Hematopoietic multipotent progenitor cell treated with erythropoietin and hydrocortisone succinate and interleukin-3 and kit ligand, for 4 days (in vitro differentiated cells): ENCODE measurements around the gene TCAP.

ENCODE experiments used
- DNase-seq: peaks from one replicate; pipeline ENCODE4 v3.0.0-alpha.2; 2015

TCAP gene

DNA sequence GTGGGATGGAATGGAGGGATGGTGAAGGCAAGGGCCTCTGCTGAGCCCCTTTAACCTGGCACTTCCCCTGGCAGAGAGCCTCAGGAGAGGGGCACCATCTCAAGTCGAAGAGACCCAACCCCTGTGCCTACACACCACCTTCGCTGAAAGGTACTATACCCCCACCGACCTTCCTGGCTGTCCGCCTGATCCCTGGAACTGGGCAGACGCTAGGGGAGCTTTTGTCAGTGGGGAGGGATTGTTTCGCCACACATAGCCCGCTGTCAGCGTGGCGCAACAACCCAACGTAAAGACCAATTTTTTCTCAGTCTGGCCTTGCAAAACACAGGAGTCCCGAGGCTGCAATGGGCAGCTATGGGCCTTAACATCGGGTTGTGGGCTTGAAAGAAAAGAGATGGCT, 35.3 kb upstream of the TCAP start:
- DNase-seq: peak; percentile 55

DNA sequence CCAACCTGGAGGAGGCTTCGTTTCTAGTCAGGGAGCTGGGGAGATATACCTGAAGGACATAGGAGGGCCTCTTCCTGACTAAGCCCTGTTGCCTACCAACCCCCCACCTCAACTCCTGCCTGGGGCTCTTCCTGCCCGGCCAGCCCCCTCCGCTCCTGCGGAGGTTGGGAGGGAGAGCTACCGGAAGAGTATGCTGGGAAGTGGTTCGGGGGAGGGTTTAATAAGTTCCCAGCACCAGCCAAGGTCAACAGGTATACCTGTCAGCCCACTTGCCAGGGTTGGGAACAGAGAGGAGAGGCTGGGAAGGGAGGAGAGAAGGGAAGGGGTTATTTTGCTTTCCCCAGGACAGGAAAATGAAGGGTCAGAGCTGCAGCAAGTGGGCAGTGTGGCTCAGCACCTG, 33.7 kb upstream of the TCAP start:
- DNase-seq: no peak

DNA sequence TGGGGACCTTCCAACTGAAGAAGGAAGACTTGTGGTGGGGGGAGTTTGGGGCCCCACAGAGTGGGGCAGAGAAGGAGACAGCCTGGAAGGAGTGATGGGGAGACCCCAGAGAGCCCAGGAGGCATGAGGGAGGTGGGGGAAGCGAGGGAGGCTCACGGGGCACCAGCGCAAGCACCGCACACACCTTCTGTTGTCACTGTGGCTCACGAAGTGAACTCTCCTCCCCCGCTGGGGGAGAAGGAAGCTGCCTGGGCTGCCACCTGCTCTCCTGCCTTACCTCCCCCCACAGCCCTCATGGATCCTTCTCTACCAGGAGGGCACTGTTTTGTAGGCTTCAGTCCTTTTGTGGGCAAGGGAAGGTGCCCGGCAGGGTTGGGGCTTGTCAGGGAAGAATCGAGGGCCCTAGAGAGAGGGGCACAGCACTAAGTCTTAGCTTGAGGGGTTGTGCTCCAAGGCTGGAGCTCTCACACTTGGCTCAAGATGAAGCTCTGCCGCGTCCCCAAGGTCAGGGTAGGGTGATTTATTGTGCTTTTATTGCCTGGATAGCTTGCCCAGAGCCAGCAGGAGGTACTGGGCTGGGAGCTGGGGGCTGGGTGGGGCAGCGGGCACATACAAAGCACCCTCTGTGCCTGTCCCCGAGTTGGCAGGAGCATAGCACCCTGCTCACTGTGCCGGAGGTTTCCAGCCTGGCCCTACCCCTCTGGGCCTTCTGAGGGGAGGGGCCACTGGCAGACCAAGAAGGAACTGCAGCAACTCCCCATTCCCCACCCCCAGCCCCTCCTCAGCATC, 32.8 kb upstream of the TCAP start:
- DNase-seq: no peak

DNA sequence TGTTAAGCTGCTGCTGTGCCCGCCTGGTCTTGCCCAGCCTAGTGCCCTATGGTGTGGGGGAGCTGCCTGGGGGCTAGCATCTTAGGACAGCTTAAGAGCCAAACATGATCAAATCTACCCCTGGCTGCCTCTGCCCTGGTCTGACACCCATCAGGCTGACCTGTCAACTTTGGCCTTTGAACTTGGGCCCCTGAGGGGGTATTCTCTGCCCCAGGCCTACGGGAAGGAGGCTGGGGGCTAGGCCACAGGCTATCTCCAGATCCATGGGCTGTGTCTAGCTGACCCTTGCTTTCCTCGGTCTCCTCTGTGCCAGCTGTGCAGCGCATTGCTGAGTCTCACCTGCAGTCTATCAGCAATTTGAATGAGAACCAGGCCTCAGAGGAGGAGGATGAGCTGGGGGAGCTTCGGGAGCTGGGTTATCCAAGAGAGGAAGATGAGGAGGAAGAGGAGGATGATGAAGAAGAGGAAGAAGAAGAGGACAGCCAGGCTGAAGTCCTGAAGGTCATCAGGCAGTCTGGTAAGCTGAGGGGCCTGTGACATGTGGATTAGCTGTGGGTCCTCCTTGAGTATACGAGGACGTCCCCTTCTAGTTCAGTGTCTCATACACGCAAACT, 31.5 kb upstream of the TCAP start:
- no peak for DNase-seq

DNA sequence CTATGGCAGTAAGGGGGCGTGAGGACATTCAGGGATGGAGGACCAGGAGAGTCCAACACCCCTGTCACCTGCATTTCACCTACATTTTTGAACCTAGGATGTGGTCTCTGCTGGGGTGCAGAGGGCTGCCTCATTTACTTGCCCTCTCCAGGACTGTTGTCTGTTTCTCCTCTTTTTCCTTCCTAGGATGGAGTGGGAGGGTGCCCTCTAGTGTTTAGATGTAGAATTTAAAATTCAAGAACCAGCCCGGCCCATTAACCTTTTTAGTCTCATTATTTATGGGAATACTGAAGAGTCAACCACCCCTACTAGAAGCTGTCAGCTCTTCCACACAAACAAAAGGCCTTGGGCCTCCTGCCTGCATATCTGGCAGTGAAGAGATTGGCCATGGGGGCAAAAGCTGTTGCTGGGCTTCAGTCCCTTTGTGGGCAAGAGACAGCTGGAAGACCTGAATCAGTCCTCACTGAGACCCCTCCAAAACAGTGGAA, 30.7 kb upstream of the TCAP start:
- DNase-seq: peak; percentile 78

DNA sequence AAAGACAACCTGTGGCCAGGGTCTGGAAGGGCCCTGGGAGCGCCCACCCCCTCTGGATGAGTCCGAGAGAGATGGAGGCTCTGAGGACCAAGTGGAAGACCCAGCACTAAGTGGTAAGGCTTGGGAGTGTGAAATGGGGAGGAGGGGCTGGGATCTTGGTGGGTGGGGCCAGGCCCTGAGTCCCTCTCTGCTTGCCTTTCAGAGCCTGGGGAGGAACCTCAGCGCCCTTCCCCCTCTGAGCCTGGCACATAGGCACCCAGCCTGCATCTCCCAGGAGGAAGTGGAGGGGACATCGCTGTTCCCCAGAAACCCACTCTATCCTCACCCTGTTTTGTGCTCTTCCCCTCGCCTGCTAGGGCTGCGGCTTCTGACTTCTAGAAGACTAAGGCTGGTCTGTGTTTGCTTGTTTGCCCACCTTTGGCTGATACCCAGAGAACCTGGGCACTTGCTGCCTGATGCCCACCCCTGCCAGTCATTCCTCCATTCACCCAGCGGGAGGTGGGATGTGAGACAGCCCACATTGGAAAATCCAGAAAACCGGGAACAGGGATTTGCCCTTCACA, 29.5 kb upstream of the TCAP start:
- DNase-seq: no peak

DNA sequence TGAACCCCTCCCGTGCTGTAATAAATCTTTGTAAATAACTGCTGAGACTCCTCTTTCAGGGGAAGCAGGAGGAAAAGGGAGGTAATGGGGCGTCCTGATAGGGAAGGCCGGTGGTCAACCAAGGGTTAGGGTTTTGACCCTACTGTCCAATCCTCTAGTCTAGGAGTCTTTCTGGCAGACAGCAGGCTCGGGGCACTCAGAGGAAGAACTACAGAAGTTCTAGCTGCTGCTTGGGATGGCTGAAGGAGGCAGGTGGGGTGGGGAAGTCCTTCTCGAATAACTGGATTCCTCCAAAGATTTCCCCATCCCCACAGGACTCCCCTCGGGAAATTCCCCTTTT, 28.6 kb upstream of the TCAP start:
- no peak for DNase-seq

DNA sequence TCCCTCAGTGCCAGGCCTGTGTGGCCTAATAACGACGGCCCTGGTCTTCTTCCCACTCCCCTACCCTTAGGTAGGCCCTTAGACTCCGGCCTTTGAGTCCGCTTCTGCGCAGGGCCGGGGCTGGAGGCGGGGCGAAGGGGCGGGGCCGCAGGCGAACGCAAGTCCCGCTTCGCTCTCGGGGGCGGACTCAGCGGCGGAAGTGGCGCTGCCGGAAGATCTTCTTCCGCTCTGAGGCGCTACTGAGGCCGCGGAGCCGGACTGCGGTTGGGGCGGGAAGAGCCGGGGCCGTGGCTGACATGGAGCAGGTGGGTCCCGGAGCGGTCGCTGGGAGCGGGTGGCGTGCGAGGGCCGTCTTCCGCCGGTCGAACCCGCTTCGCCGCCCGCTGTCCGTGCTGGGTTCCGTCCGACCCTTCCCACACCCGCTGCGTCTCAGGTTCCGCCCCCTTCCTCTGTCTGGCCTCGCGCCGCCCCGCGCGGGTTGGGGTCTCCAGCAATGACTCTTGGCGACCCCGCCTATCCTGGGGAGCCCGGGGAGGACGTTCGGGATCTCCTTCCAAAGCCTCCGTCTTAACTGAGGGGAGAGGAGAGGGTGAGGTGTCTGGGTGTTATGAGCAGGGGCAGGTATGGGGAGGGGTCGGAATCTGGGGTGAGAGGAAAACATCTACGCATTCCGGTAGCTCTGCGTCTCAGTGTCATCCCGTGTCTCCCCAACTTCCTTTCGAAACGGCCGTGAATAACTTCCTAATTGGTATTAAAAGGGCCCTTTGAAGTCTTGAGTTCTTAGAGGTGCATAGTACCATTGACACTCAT, 28.0 kb upstream of the TCAP start, which contains the start of gene STARD3:
STARD3 (plus strand) TSS at position 218 of the 810 bp plus-strand sequence. CDS start 16,388 bp downstream, outside the sequence.
- DNase-seq: peak; percentile 96

DNA sequence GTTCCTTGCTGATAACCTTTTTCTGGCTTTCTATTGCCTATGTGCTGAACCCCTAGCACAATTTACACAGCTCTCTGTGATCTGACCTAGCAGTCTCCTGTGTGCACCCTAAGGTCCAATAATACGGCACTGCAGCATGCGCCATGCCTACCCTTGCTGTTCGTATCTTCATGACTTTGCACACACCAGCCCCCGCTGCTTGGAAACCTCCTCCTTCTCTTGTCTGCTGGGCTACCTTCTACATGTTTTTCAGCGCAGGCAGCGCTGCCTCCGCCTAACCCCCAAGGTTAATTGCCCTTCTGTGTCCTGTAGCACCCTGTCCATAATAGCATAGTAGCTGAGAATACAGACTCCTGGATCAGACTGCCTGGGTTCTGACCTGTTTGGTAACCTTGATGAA, 26.8 kb upstream of the TCAP start:
- DNase-seq: no peak

DNA sequence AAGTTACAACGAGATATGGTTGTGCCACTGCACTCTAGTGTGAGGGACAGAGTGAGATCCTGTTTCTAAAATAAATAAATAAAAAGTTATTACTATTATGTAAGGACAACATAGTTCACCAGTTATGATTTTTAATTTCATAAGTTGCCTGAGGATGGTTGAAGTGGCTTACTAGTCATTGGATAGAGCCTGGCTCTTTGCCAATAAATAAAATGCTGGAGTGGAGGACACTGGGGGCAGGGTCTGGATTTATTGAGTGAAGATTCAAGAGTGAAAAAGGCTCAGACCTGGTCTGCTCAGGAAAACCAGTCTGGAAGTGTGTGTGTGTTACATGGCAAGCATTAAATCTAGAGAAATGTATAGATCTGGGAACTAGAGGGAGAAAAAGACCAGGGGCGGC, 26.1 kb upstream of the TCAP start:
- no peak for DNase-seq

DNA sequence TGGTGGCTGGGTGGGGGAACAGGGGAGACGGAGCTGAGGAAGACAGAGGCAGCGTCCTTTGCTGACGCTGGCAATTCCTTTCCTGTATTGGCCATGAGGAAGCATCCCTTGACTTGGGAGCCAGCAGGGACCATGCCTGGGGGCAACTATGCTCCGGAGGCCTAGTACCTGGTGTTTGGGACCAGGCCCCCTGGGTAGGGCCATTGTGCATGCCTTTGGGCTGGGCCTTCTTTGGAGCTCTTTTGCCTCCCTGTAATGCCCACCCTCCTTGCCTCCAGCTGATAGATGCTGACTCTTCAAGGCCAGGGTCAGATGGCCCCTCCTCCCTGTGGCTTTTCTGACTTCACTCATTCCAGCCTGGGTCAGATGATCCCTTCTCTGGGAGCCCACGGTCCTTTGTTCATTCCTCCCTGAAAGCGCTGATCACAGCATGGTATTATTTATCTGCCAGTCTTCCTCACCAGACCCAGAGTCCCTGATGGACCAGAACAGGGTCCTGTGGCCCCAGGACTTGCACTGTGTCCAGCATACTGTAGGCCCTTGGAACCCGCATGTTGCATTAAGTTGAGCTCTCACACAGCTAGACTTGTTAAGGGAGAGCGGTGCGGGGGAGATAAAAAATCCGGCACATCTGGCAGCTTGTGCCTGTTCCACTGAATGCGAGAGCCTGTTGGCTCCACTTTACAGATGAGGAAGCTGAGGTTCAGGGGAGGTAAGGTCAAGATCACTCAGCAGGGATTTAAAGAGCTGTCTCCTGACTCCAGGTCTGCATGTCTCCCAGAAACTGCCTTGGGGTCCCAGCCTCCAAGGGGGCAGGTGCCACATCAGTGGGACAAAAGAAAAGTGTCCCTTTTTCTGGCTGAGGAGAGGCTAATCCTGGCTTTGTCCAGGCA, 25.3 kb upstream of the TCAP start:
- DNase-seq: no peak

DNA sequence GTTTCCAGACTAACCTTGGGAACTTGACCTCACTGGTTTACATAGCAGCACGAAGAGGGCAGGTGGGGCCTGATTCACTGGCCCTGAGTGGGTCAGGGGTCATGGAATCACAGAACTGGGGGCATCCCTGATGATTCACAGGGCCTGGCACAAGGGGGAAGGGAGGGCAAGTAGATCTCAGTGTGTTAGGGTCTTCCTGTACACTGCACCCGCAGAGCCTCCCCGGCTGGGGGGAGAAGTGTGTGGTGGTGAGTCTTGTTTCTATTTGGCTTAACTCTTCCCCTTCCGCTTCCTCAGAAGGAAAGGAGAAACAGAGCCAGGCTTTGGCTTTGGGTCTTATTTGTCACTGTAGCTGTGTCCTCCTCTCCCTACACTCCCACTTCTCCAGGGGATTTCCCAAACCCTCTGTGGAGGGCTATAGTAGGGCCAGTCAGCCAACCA, 24.5 kb upstream of the TCAP start:
- DNase-seq: no peak

DNA sequence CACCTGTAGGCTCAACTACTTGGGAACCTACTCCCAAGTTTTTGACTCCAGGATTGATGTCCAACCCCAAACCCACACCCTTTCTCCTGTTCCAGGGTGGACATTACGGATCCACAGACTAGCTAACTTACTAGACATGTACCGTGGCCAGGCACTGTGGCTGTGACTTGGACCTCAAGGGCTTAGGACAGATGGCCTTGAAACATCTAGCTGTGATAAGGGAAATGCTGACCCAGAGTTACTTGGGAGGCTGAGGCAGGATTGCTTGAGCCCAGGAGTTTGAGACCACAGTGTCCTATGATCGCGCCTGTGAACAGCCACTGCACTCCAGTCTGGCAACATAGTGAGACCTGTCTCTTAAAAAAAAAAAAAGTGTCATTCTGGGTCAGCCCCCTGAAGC, 24.1 kb upstream of the TCAP start:
- DNase-seq: no peak

DNA sequence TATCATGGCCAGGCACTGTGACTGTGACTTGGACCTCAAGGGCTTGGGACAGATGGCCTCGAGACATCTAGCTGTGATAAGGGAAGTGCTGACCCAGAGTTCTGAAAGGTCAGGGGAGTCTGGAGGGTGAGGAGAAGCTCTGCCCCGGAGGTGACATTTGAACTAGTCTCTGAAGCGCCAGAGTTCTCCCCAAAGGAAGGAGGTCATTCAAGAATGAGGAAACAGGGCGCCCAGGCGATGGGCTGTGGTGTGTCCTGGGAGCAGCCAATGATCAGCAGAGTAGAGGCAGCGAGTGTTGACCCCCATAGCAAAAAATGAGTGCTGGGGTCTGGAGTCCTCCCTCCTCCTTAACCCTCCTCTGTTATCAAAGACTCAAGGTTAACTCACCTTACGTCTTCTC, 23.3 kb upstream of the TCAP start:
- DNase-seq: no peak

DNA sequence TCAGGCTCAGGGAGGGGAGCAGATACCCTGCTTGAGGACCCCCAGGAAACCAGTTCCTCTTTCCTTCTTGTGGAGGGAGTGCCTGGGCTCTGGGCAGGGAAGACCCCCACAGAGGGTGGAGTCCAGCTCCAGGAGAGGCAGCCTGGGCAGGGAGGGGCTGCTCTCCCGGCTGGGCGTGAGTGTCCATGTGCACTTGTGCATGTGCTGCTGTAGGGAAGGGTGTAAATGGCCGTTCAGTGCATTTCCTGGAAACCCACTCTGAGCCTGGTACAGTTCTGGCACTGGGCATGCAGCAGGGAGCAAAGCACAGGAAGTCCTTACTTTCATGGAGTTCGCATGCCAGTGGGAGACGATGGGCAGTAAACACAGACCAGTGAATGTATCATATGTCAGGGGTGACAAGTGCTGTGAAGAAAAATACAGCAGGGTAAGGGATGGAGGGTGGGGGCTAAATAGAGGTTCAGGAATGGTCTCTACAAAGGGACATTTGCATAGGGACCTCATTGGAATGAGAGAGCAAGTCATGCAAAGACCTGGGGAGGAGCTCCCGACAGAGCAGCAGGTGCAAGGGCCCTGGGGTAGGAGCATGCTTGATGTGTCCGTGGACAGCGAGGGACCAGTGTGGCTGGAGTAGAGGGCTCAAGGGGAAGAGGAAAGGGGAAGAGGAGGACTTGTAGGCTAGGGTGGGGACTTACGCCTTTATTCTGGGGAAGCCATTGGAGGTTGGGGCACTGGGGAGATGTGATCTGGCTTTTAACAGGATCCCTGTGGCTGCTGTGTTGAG, 22.7 kb upstream of the TCAP start:
- DNase-seq: no peak

DNA sequence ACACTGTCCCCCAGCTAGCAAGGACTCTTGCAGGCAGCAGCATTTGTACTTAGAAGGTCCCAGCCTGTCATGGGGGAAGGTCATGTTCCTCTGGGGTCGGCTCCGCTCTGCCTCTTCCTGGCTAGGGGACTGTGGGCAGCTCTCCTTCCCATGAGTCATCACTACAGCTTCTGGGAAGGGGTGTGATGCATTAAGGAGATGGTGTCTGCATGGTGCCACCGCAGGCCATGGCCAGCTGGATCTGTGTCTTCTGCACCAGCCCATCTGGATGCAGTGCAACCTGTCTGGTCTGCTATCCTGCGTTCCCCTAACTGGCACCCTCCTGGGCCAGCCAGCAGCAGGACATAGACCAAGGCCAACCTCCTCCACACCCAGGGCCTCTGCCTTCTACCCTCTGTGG, 21.9 kb upstream of the TCAP start:
- DNase-seq: no peak

DNA sequence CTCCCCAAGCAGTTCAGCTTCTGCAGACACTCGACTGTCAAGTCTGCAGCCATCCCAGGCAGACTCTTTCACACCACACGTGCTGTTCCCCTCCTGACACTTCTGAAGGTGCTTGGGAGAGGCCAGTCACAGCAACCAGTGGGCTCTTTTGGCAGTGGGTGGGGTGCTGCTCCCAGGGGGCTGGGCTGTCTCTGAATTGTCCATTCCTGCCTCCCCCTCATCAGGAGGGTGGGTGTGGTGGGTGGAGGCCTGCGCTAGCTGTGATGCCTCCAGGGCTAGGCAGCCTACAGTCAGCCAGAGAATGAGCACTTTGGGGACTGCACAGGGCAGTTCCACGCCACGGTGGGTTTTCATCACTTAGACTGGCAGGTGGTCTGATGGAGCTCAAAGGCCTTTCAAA, 17.9 kb upstream of the TCAP start:
- peak; percentile 63 for DNase-seq

DNA sequence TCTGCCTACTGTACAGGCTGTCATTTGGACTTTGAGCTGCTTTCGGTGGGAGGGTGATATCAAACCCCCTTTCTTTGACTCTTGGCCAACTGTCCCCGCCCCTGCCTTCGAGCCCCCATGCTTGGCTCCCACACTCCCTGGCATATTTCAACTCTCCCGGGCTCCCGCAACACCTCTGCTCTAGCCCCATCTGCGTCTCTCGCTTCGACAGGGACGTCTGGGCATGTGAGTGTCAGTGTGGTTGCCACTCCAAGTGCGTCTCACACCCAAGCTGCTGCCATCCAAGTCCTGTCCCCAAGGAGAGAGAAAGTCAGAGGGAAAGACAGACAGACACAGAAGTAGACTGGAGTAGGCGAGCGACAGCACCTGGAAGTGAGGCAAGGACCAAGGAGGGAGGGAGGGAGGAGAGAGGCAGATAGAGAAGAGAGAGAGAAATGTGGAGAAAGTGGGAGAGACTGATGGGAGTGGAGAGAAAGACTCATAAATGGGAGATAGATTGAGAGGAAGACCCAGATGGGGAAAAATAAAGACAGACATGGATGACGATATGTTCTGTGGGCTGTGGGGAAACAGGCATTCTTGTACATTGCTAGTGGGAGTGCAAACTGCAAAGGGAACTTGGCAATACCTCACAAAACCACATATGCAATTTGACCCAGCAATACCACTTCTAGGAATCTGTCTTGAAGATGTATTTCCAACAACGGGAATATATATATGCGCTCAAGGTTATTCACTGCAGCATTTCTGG, 16.4 kb upstream of the TCAP start:
- no peak for DNase-seq

DNA sequence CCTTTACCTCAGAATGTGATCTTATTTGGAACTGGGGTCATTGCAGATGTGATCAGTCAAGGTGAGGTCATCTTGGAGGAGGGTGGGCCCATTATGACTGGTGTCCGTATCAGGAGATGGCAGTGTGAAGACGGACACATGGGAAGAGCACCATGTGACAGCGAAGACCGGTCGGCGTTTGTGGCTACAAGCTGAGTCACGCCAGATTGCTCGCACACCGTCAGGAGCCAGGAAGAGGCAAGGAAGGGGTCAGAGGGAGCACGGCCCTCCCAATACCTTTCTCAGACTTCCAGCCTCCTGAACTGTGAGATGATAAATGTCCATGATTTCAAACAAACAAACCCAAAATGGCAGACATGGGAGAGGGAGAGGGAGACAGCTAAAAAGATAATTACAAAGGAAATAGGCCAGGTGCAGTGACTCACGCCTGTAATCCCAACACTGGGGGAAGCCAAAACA, 15.0 kb upstream of the TCAP start:
- no peak for DNase-seq

DNA sequence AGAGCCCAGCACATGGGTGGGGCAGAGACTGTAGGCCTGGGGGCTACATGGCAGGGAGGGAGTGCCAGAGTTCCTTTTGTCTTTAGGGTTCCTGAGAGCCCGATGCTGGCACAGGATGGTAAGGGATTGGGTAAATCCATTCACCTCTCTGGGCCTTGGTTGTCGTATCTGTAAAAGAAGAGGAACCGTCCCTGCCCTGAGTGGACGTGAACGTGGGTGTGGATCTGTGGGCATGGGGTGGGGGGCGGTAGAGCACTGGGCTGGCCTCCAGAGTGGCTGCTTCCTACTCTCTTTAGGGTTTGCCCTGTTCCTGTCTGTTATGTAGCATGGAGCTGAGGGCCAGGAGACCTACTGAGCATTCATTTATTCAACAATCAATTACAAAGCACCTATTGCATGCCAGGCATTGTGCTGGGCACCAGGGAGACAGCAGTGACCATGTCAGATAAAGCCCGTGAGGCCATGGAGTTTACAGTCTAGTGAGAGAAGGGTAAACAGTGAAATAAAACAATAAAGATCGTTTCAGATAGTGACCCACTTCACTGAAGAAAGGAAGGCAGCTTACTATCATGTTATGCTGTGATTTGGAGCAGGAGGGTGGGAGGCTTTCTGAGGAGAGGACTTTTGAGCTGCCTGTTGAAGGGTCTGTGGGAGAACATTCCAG, 13.1 kb upstream of the TCAP start:
- DNase-seq: no peak
